IPS-15b (cell line): ENCODE measurements around the gene PALMD.

Source experiments
- H3K27me3 ChIP-seq: one replicate; pipeline ENCODE4 v1.6.1; 2013; ENCODE audit warnings: low read length; ENCODE audit not compliant: control insufficient read depth, insufficient read depth
- H3K36me3 ChIP-seq: one replicate; pipeline ENCODE4 v1.6.1; 2013; ENCODE audit warnings: low read length; ENCODE audit not compliant: control insufficient read depth, insufficient read depth
- H3K4me1 ChIP-seq: one replicate; pipeline ENCODE4 v1.6.1; 2013; ENCODE audit warnings: mild to moderate bottlenecking, low read length; ENCODE audit not compliant: control insufficient read depth, insufficient read depth
- H3K4me3 ChIP-seq: one replicate; pipeline ENCODE4 v1.5.1; 2013; ENCODE audit warnings: low read depth, low read length
- H3K9ac ChIP-seq: one replicate; pipeline ENCODE4 v1.6.1; 2013; ENCODE audit warnings: low read depth, mild to moderate bottlenecking, low read length
- H3K9me3 ChIP-seq: one replicate; pipeline ENCODE4 v1.6.1; 2013; ENCODE audit warnings: mild to moderate bottlenecking, low read length; ENCODE audit not compliant: control insufficient read depth, insufficient read depth

Gene PALMD

GRCh38 chr1:99638853-99639252, 7.1 kb upstream of the PALMD start:
- Histone ChIP-seq H3K9ac (no peak overlapping the region), H3K4me3 (no peak overlapping the region), H3K4me1 (no peaks in the 10 kb centered on the region), H3K36me3 (no peaks in the 10 kb centered on the region), H3K9me3 (no peaks in the 10 kb centered on the region), H3K27me3 (no peaks in the 10 kb centered on the region)

- Histone ChIP-seq H3K9me3 (no peaks in the 10 kb centered on the region), H3K9ac (no peak overlapping the region), H3K36me3 (no peaks in the 10 kb centered on the region), H3K27me3 (no peaks in the 10 kb centered on the region), H3K4me3 (no peak overlapping the region), H3K4me1 (no peaks in the 10 kb centered on the region)
Observed at GRCh38 chr1:99639408-99639807, 6.5 kb upstream of the PALMD start.

- peaks cover 2% of the 10 kb centered on the region for H3K4me1 ChIP-seq
- H3K4me3 ChIP-seq: no peak overlapping the region
- H3K27me3 ChIP-seq: no peaks in the 10 kb centered on the region
- no peak overlapping the region for H3K9ac ChIP-seq
- no peaks in the 10 kb centered on the region for H3K9me3 ChIP-seq
- H3K36me3 ChIP-seq: no peaks in the 10 kb centered on the region
Observed at GRCh38 chr1:99639945-99640344, 6.0 kb upstream of the PALMD start.

- Histone ChIP-seq H3K9me3 (no peaks in the 10 kb centered on the region), H3K27me3 (no peaks in the 10 kb centered on the region), H3K9ac (no peak overlapping the region), H3K36me3 (no peaks in the 10 kb centered on the region), H3K4me3 (no peak overlapping the region), H3K4me1 (peaks cover 8% of the 10 kb centered on the region)
Observed at GRCh38 chr1:99640672-99641071, 5.2 kb upstream of the PALMD start.

- H3K9ac ChIP-seq: no peak overlapping the region
- no peaks in the 10 kb centered on the region for H3K27me3 ChIP-seq
- H3K36me3 ChIP-seq: no peaks in the 10 kb centered on the region
- no peaks in the 10 kb centered on the region for H3K9me3 ChIP-seq
- peaks cover 17% of the 10 kb centered on the region for H3K4me1 ChIP-seq
- no peak overlapping the region for H3K4me3 ChIP-seq
Observed at GRCh38 chr1:99641558-99641957, 4.4 kb upstream of the PALMD start.

- peaks cover 20% of the 10 kb centered on the region for H3K4me1 ChIP-seq
- H3K9ac ChIP-seq: no peak overlapping the region
- no peaks in the 10 kb centered on the region for H3K27me3 ChIP-seq
- H3K9me3 ChIP-seq: no peaks in the 10 kb centered on the region
- H3K4me3 ChIP-seq: no peak overlapping the region
- no peaks in the 10 kb centered on the region for H3K36me3 ChIP-seq
Observed at GRCh38 chr1:99642053-99642452, 3.9 kb upstream of the PALMD start.

GRCh38 chr1:99643021-99643779, 2.7 kb upstream of the PALMD start:
- H3K9me3 ChIP-seq: no peaks in the 10 kb centered on the region
- H3K4me1 ChIP-seq: peaks cover 20% of the 10 kb centered on the region
- no peak overlapping the region for H3K4me3 ChIP-seq
- H3K27me3 ChIP-seq: no peaks in the 10 kb centered on the region
- H3K36me3 ChIP-seq: no peaks in the 10 kb centered on the region
- no peak overlapping the region for H3K9ac ChIP-seq

- no peaks in the 10 kb centered on the region for H3K27me3 ChIP-seq
- H3K9me3 ChIP-seq: no peaks in the 10 kb centered on the region
- H3K36me3 ChIP-seq: no peaks in the 10 kb centered on the region
- H3K4me1 ChIP-seq: peaks cover 20% of the 10 kb centered on the region
- H3K9ac ChIP-seq: no peak overlapping the region
- no peak overlapping the region for H3K4me3 ChIP-seq
Observed at GRCh38 chr1:99644279-99645004, 1.5 kb upstream of the PALMD start.

GRCh38 chr1:99645203-99645602, 710 bp upstream of the PALMD start:
- Histone ChIP-seq H3K9me3 (no peaks in the 10 kb centered on the region), H3K9ac (no peak overlapping the region), H3K27me3 (no peaks in the 10 kb centered on the region), H3K4me3 (no peak overlapping the region), H3K4me1 (peaks cover 23% of the 10 kb centered on the region), H3K36me3 (no peaks in the 10 kb centered on the region)

GRCh38 chr1:99646868-99647267, 955 bp downstream of the PALMD start:
- Histone ChIP-seq H3K36me3 (no peaks in the 10 kb centered on the region), H3K4me3 (no peak overlapping the region), H3K9me3 (no peaks in the 10 kb centered on the region), H3K9ac (no peak overlapping the region), H3K4me1 (peaks cover 23% of the 10 kb centered on the region), H3K27me3 (no peaks in the 10 kb centered on the region)

- H3K36me3 ChIP-seq: no peaks in the 10 kb centered on the region
- peaks cover 23% of the 10 kb centered on the region for H3K4me1 ChIP-seq
- no peaks in the 10 kb centered on the region for H3K27me3 ChIP-seq
- no peak overlapping the region for H3K4me3 ChIP-seq
- no peak overlapping the region for H3K9ac ChIP-seq
- no peaks in the 10 kb centered on the region for H3K9me3 ChIP-seq
Observed at GRCh38 chr1:99647490-99647889, 1.6 kb downstream of the PALMD start.

- Histone ChIP-seq H3K9me3 (no peaks in the 10 kb centered on the region), H3K4me1 (peaks cover 23% of the 10 kb centered on the region), H3K36me3 (no peaks in the 10 kb centered on the region), H3K27me3 (no peaks in the 10 kb centered on the region), H3K9ac (no peak overlapping the region), H3K4me3 (no peak overlapping the region)
Observed at GRCh38 chr1:99648107-99648506, 2.2 kb downstream of the PALMD start.
